ENCODE data around the gene F7. TPM values are rescaled to one million over a fixed set of nuclear protein-coding genes. Genes with fewer than 3 reads are reported as not detected.

Gene F7
- total RNA-seq, 1 donor from 2014 or later: 7.3 TPM

- Mint-ChIP-seq H3K4me1 (ENCODE audit: low read depth) (peaks cover 14% of the 10 kb centered on the region), H3K9me3 (ENCODE audit: low read depth) (no peaks in the 10 kb centered on the region), H3K4me3 (ENCODE audit: low read depth) (no peak overlapping the region), H3K36me3 (ENCODE audit: insufficient read depth) (peaks cover 5% of the 10 kb centered on the region), H3K27ac (no peak overlapping the region), H3K27me3 (peaks cover 2% of the 10 kb centered on the region)
- TF ChIP-seq CTCF (IDR thresholded peaks at IDR 0.05; ENCODE audit: unreplicated experiment): no peak
- DNase-seq (ENCODE audit: low spot score, unreplicated experiment): no peak
Measured at GRCh38 chr13:113126265-113127150, 20.9 kb downstream of the F7 start.

GRCh38 chr13:113129480-113129879 lies 23.9 kb downstream of the F7 start:
- Mint-ChIP-seq H3K27ac (no peak overlapping the region), H3K27me3 (peaks cover 2% of the 10 kb centered on the region), H3K36me3 (ENCODE audit: insufficient read depth) (peaks cover 5% of the 10 kb centered on the region), H3K4me3 (ENCODE audit: low read depth) (no peak overlapping the region), H3K4me1 (ENCODE audit: low read depth) (peaks cover 2% of the 10 kb centered on the region), H3K9me3 (ENCODE audit: low read depth) (no peaks in the 10 kb centered on the region)
- DNase-seq (ENCODE audit: low spot score, unreplicated experiment): no peak
- no peak for TF ChIP-seq CTCF (IDR thresholded peaks at IDR 0.05; ENCODE audit: unreplicated experiment)

- peak; percentile 7 for DNase-seq (ENCODE audit: low spot score, unreplicated experiment)
- H3K9me3 Mint-ChIP-seq (ENCODE audit: low read depth): no peaks in the 10 kb centered on the region
- H3K4me1 Mint-ChIP-seq (ENCODE audit: low read depth): peaks cover 2% of the 10 kb centered on the region
- no peak overlapping the region for H3K4me3 Mint-ChIP-seq (ENCODE audit: low read depth)
- peaks cover 5% of the 10 kb centered on the region for H3K36me3 Mint-ChIP-seq (ENCODE audit: insufficient read depth)
- TF ChIP-seq CTCF (IDR thresholded peaks at IDR 0.05; ENCODE audit: unreplicated experiment): no peak
- H3K27me3 Mint-ChIP-seq: peaks cover 2% of the 10 kb centered on the region
- H3K27ac Mint-ChIP-seq: no peak overlapping the region
Measured at GRCh38 chr13:113129921-113130750, 24.5 kb downstream of the F7 start.

- H3K4me3 Mint-ChIP-seq (ENCODE audit: low read depth): no peak overlapping the region
- DNase-seq (ENCODE audit: low spot score, unreplicated experiment): no peak
- H3K4me1 Mint-ChIP-seq (ENCODE audit: low read depth): peaks cover 22% of the 10 kb centered on the region
- H3K9me3 Mint-ChIP-seq (ENCODE audit: low read depth): no peaks in the 10 kb centered on the region
- TF ChIP-seq CTCF (IDR thresholded peaks at IDR 0.05; ENCODE audit: unreplicated experiment): no peak
- H3K36me3 Mint-ChIP-seq (ENCODE audit: insufficient read depth): no peaks in the 10 kb centered on the region
- H3K27ac Mint-ChIP-seq: no peak overlapping the region
- H3K27me3 Mint-ChIP-seq: no peaks in the 10 kb centered on the region
Measured at GRCh38 chr13:113135281-113135760, 29.7 kb downstream of the F7 start.

- no peak for DNase-seq (ENCODE audit: low spot score, unreplicated experiment)
- Mint-ChIP-seq H3K9me3 (ENCODE audit: low read depth) (no peaks in the 10 kb centered on the region), H3K27ac (peak overlapping the region; percentile 94), H3K4me3 (ENCODE audit: low read depth) (no peak overlapping the region), H3K36me3 (ENCODE audit: insufficient read depth) (no peaks in the 10 kb centered on the region), H3K4me1 (ENCODE audit: low read depth) (peaks cover 22% of the 10 kb centered on the region), H3K27me3 (no peaks in the 10 kb centered on the region)
- TF ChIP-seq CTCF (IDR thresholded peaks at IDR 0.05; ENCODE audit: unreplicated experiment): no peak
Measured at GRCh38 chr13:113137691-113138298, 32.2 kb downstream of the F7 start.

Data from progenitor cell of endocrine pancreas (in vitro differentiated cells).